ENCODE measurements around the gene DYNC2I2.

The DYNC2I2 gene

GRCh38 chr9:128656416-128657343, at the start of gene DYNC2I2:
Gene DYNC2I2, minus strand, starts transcription at chr9:128656847. Its CDS starts 121 bp downstream, at chr9:128656726.
- H3K27ac ChIP-seq = peak within 1 kb of the TSS; percentile 98
- H3K27me3 ChIP-seq = no peaks in the 10 kb centered on the region
- no peaks in the 10 kb centered on the region for H3K36me3 ChIP-seq
- peaks cover 12 to 14% of the 10 kb centered on the region in 2 experiments for H3K4me1 ChIP-seq (ENCODE audit: control insufficient read depth in 1 of 2, insufficient read depth in 1 of 2, low read depth in 1 of 2, low read length in 1 of 2)
- no peaks in the 10 kb centered on the region for H3K9me3 ChIP-seq
- TF ChIP-seq CTCF (IDR thresholded peaks at IDR 0.05) = peak; percentile 67
- H3K4me3 ChIP-seq (ENCODE audit: low read depth in 1 of 2, low read length in 1 of 2) = peak within 1 kb of the TSS; percentile 93 to 97

GRCh38 chr9:128706045-128706444, 49.4 kb upstream of the DYNC2I2 start:
- TF ChIP-seq CTCF (IDR thresholded peaks at IDR 0.05) = no peak
- Histone ChIP-seq H3K9me3 (no peaks in the 10 kb centered on the region), H3K4me1 (ENCODE audit: control insufficient read depth in 1 of 2, insufficient read depth in 1 of 2, low read depth in 1 of 2, low read length in 1 of 2) (peaks cover 11 to 20% of the 10 kb centered on the region in 2 experiments), H3K4me3 (ENCODE audit: low read depth in 1 of 2, low read length in 1 of 2) (no peak overlapping the region), H3K27ac (no peak overlapping the region), H3K36me3 (no peaks in the 10 kb centered on the region), H3K27me3 (peaks cover 20% of the 10 kb centered on the region)

- Histone ChIP-seq H3K27ac (no peak overlapping the region), H3K36me3 (no peaks in the 10 kb centered on the region), H3K9me3 (no peaks in the 10 kb centered on the region), H3K27me3 (peaks cover 20% of the 10 kb centered on the region), H3K4me1 (ENCODE audit: control insufficient read depth in 1 of 2, insufficient read depth in 1 of 2, low read depth in 1 of 2, low read length in 1 of 2) (peaks cover 11 to 20% of the 10 kb centered on the region in 2 experiments), H3K4me3 (ENCODE audit: low read depth in 1 of 2, low read length in 1 of 2) (no peak overlapping the region)
- TF ChIP-seq CTCF (IDR thresholded peaks at IDR 0.05) = no peak
Observed at GRCh38 chr9:128705051-128705965, 48.7 kb upstream of the DYNC2I2 start.

- H3K4me1 ChIP-seq (ENCODE audit: control insufficient read depth in 1 of 2, insufficient read depth in 1 of 2, low read depth in 1 of 2, low read length in 1 of 2) = peaks cover 11 to 20% of the 10 kb centered on the region in 2 experiments
- H3K27ac ChIP-seq = peak overlapping the region; percentile 49
- H3K27me3 ChIP-seq = peaks cover 20% of the 10 kb centered on the region
- TF ChIP-seq CTCF (IDR thresholded peaks at IDR 0.05) = no peak
- no peaks in the 10 kb centered on the region for H3K9me3 ChIP-seq
- H3K4me3 ChIP-seq (ENCODE audit: low read depth in 1 of 2, low read length in 1 of 2) = no peak overlapping the region
- H3K36me3 ChIP-seq = no peaks in the 10 kb centered on the region
Observed at GRCh38 chr9:128704356-128704670, 47.7 kb upstream of the DYNC2I2 start.

GRCh38 chr9:128703616-128704355, 47.1 kb upstream of the DYNC2I2 start:
- no peak for TF ChIP-seq CTCF (IDR thresholded peaks at IDR 0.05)
- peak overlapping the region; percentile 64 to 92 for H3K4me3 ChIP-seq (ENCODE audit: low read depth in 1 of 2, low read length in 1 of 2)
- no peaks in the 10 kb centered on the region for H3K9me3 ChIP-seq
- peak overlapping the region; percentile 49 for H3K27ac ChIP-seq
- peaks cover 11 to 20% of the 10 kb centered on the region in 2 experiments for H3K4me1 ChIP-seq (ENCODE audit: control insufficient read depth in 1 of 2, insufficient read depth in 1 of 2, low read depth in 1 of 2, low read length in 1 of 2)
- H3K27me3 ChIP-seq = peaks cover 20% of the 10 kb centered on the region
- H3K36me3 ChIP-seq = no peaks in the 10 kb centered on the region
